Loucy (cell line): ENCODE data around the gene MACROD2.

Experiments
- H2AFZ ChIP-seq: fragments of 200-600 bp; sonication (generic); 2 replicates; pipeline ENCODE4 v1.6.0; 2016; ENCODE audit warnings: antibody characterized with exemption, mild to moderate bottlenecking, low read length, moderate library complexity
- H3F3A ChIP-seq: fragments of 200-600 bp; 2 replicates; pipeline ENCODE4 v1.6.0; 2016; ENCODE audit warnings: antibody characterized with exemption, low read depth, mild to moderate bottlenecking
- H3K27me3 ChIP-seq: fragments of 200-600 bp; sonication (generic); 2 replicates; pipeline ENCODE4 v1.6.1; 2014; ENCODE audit warnings: low read length, mild to moderate bottlenecking; ENCODE audit not compliant: insufficient read depth, poor library complexity, severe bottlenecking
- H3K36me3 ChIP-seq: fragments of 200-600 bp; sonication (generic); 2 replicates; pipeline ENCODE4 v1.6.1; 2016; ENCODE audit warnings: low read length; ENCODE audit not compliant: insufficient read depth
- H3K4me1 ChIP-seq: fragments of 200-600 bp; sonication (generic); 2 replicates; pipeline ENCODE4 v1.5.1; 2014; ENCODE audit warnings: low read length, mild to moderate bottlenecking; ENCODE audit not compliant: insufficient read depth, poor library complexity, severe bottlenecking
- H3K4me2 ChIP-seq: fragments of 200-600 bp; sonication (generic); 2 replicates; pipeline ENCODE4 v1.6.0; 2014; ENCODE audit warnings: antibody characterized with exemption, low read length, low read depth, mild to moderate bottlenecking; ENCODE audit not compliant: poor library complexity, severe bottlenecking
- H3K4me3 ChIP-seq: fragments of 200-600 bp; sonication (generic); 2 replicates; pipeline ENCODE4 v1.5.1; 2014; ENCODE audit warnings: low read length, mild to moderate bottlenecking, mixed read lengths; ENCODE audit not compliant: poor library complexity, severe bottlenecking
- H3K79me2 ChIP-seq: fragments of 200-600 bp; sonication (generic); 2 replicates; pipeline ENCODE4 v1.6.1; 2014; ENCODE audit warnings: low read length; ENCODE audit not compliant: insufficient read depth
- H3K9ac ChIP-seq: fragments of 200-600 bp; sonication (generic); 2 replicates; pipeline ENCODE4 v1.6.0; 2014; ENCODE audit warnings: mild to moderate bottlenecking, low read depth, low read length, moderate library complexity; ENCODE audit not compliant: poor library complexity, severe bottlenecking
- H3K9me2 ChIP-seq: fragments of 200-600 bp; sonication (generic); replicated peaks from 2 replicates; pipeline ENCODE4 v1.6.1; 2016; ENCODE audit warnings: low read depth, low read length, mixed read lengths
- H3K9me3 ChIP-seq: fragments of 200-600 bp; sonication (generic); 2 replicates; pipeline ENCODE4 v1.6.1; 2014; ENCODE audit warnings: mild to moderate bottlenecking, antibody characterized with exemption, low read length, low read depth; ENCODE audit not compliant: insufficient read depth
- H4K20me1 ChIP-seq: fragments of 200-600 bp; sonication (generic); 2 replicates; pipeline ENCODE4 v1.6.0; 2014; ENCODE audit warnings: antibody characterized with exemption, low read length, mild to moderate bottlenecking; ENCODE audit not compliant: insufficient read depth, poor library complexity, severe bottlenecking
- EZH2phosphoT487 ChIP-seq: fragments of 200-600 bp; IDR thresholded peaks from 2 replicates; pipeline ENCODE4 v1.6.1; 2018; ENCODE audit warnings: antibody characterized with exemption, mild to moderate bottlenecking, moderate library complexity, borderline replicate concordance
- TF ChIP-seq, protein P1 (sequence below): fragments of 200-600 bp; sonication (generic); conservative IDR thresholded peaks from 2 replicates; pipeline ENCODE4 v1.5.1; 2014; ENCODE audit warnings: mild to moderate bottlenecking, antibody characterized with exemption, low read length

MACROD2 gene

DNA sequence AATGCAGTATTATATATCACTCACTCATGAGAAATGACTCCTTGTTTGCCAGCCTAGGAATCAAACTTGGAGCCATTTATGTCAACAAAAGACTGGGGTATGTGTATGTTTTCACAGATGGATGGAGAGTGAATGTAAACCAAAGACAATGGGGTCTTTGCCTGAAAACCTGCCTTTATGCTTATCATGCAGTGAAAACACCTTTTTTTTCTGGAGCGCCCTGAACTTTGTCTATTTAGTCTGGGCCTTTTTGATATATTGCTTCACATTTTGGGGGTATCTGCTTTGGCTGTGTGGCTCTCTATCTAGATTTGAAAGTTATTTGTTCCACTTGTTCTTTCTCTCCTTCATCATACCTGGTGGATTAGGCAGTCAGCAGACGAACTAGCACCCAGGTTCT, 1190.6 kb downstream of the MACROD2 start:
- H3K4me3 ChIP-seq, result no peak overlapping the region
- TF ChIP-seq, protein P1, sequence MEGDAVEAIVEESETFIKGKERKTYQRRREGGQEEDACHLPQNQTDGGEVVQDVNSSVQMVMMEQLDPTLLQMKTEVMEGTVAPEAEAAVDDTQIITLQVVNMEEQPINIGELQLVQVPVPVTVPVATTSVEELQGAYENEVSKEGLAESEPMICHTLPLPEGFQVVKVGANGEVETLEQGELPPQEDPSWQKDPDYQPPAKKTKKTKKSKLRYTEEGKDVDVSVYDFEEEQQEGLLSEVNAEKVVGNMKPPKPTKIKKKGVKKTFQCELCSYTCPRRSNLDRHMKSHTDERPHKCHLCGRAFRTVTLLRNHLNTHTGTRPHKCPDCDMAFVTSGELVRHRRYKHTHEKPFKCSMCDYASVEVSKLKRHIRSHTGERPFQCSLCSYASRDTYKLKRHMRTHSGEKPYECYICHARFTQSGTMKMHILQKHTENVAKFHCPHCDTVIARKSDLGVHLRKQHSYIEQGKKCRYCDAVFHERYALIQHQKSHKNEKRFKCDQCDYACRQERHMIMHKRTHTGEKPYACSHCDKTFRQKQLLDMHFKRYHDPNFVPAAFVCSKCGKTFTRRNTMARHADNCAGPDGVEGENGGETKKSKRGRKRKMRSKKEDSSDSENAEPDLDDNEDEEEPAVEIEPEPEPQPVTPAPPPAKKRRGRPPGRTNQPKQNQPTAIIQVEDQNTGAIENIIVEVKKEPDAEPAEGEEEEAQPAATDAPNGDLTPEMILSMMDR, result no peak
- no peak for TF ChIP-seq EZH2phosphoT487
- H3K79me2 ChIP-seq, result no peaks in the 10 kb centered on the region
- no peaks in the 10 kb centered on the region for H3K9me3 ChIP-seq
- no peak overlapping the region for H3K9ac ChIP-seq
- H3K4me1 ChIP-seq, result no peaks in the 10 kb centered on the region
- H3F3A ChIP-seq, result no peaks in the 10 kb centered on the region
- H4K20me1 ChIP-seq, result no peaks in the 10 kb centered on the region
- H3K36me3 ChIP-seq, result no peaks in the 10 kb centered on the region
- no peak overlapping the region for H2AFZ ChIP-seq
- no peaks in the 10 kb centered on the region for H3K27me3 ChIP-seq
- H3K9me2 ChIP-seq, result no peaks in the 10 kb centered on the region
- no peak overlapping the region for H3K4me2 ChIP-seq

DNA sequence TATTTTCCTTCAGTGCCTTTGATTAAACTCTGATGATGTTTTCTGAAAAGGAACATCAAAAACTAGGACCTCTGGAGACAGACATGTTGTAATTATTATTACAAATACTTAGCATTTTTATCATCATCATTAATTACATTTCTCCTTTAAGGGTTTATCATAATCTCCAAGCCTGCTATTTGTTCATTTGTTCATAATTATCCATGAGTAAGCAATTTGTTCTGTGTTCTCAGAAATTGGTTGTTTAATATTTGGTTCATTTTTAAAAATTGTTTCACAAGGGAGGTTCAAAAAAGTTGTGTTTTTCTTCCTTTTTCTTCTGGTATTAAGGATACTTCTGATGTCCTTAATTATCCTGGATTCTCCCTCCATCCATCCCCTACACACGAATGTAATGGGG, 1192.3 kb downstream of the MACROD2 start:
- Histone ChIP-seq H3K36me3 (no peaks in the 10 kb centered on the region), H3K27me3 (no peaks in the 10 kb centered on the region), H3K79me2 (no peaks in the 10 kb centered on the region), H4K20me1 (no peaks in the 10 kb centered on the region), H3K4me1 (no peaks in the 10 kb centered on the region), H3K9me3 (no peaks in the 10 kb centered on the region), H3F3A (no peaks in the 10 kb centered on the region), H3K4me2 (no peak overlapping the region), H3K4me3 (no peak overlapping the region), H2AFZ (no peak overlapping the region), H3K9me2 (no peaks in the 10 kb centered on the region), H3K9ac (no peak overlapping the region)
- TF ChIP-seq EZH2phosphoT487, result no peak
- TF ChIP-seq, protein P1, result no peak

DNA sequence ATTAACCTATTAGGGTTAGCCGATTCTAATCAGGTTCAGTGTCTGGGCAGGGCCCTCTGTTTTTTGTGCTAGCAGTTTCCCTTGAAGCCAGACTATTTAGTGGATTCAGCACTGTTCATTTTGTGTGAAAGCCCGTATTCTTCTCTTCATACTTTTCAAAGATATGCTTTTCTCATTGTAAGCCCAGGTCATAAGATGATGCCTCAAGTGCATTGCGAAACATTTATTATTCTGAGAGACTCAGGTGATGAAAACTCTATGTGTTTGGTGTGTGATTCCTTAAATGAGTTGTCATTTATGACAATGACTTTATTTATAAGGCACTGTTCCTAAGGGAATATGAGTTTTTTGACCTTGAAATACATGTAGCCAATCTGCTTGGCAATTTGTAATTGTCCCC, 1193.1 kb downstream of the MACROD2 start:
- Histone ChIP-seq H3K9me3 (no peaks in the 10 kb centered on the region), H3K4me2 (no peak overlapping the region), H3K36me3 (no peaks in the 10 kb centered on the region), H3F3A (no peaks in the 10 kb centered on the region), H3K4me3 (no peak overlapping the region), H3K9me2 (no peaks in the 10 kb centered on the region), H3K79me2 (no peaks in the 10 kb centered on the region), H3K9ac (no peak overlapping the region), H3K4me1 (no peaks in the 10 kb centered on the region), H2AFZ (no peak overlapping the region), H4K20me1 (no peaks in the 10 kb centered on the region), H3K27me3 (no peaks in the 10 kb centered on the region)
- TF ChIP-seq EZH2phosphoT487, result no peak
- TF ChIP-seq, protein P1, result no peak
